Gastrocnemius medialis (tissue), 4 donors: ENCODE measurements around the gene MRPL16. TPM values are rescaled to one million over a fixed set of nuclear protein-coding genes. Genes with fewer than 3 reads are reported as not detected.

Experiments
- ATAC-seq, 2 donors: fragments of 150-250 bp; one replicate each; pipeline ENCODE4 v1.9.1; 2016
- DNase-seq, 2 donors: peaks; one replicate each; pipeline ENCODE4 v3.0.0-alpha.2; 2019
- H3K27ac ChIP-seq, 4 donors: fragments of 200-600 bp; sonication (generic); 1 replicate in 1 of 4; 2 replicates in 3 of 4; pipeline ENCODE4 v1.5.1; 2016 to 2018; ENCODE audit warnings: mild to moderate bottlenecking in 2 of 4, moderate library complexity in 1 of 4
- H3K27me3 ChIP-seq, 3 donors: fragments of 200-600 bp; sonication (generic) in 2 of 3; 1 replicate in 1 of 3; 2 replicates in 2 of 3; pipeline versions ENCODE4 v1.5.1 to v1.6.0; 2016 to 2019; ENCODE audit warnings: mild to moderate bottlenecking in 1 of 3, moderate library complexity in 1 of 3
- H3K36me3 ChIP-seq, 2 donors: fragments of 200-600 bp; sonication (generic) in 1 of 2; one replicate each; pipeline ENCODE4 v1.5.1; 2017 to 2018
- H3K4me1 ChIP-seq, 2 donors: fragments of 200-600 bp; sonication (generic) in 1 of 2; one replicate each; pipeline ENCODE4 v1.5.1; 2016 to 2017; ENCODE audit warnings: mild to moderate bottlenecking in 2 of 2
- H3K4me3 ChIP-seq, 4 donors: fragments of 200-600 bp; sonication (generic) in 3 of 4; 1 replicate in 1 of 4; 2 replicates in 3 of 4; pipeline ENCODE4 v1.5.1; 2016 to 2019; ENCODE audit warnings: mild to moderate bottlenecking in 2 of 4
- H3K9me3 ChIP-seq, 3 donors: fragments of 200-600 bp; sonication (generic) in 2 of 3; 1 replicate in 1 of 3; 2 replicates in 2 of 3; pipeline ENCODE4 v1.5.1; 2016 to 2019
- CTCF ChIP-seq, 5 experiments: fragments of 450-650 bp in 3 of 5; fragments of 200-600 bp in 2 of 5; sonication (generic) in 2 of 5; IDR thresholded peaks in 4 of 5; conservative IDR thresholded peaks in 1 of 5; 1 replicate in 4 of 5; 2 replicates in 1 of 5; pipeline ENCODE4 v1.5.1; 2016 to 2019; ENCODE audit warnings: antibody characterized with exemption in 5 of 5, mild to moderate bottlenecking in 3 of 5, moderate library complexity in 3 of 5
- POLR2A ChIP-seq, 2 donors: fragments of 450-650 bp; IDR thresholded peaks; one replicate each; pipeline ENCODE4 v1.6.1; 2017; ENCODE audit warnings: antibody characterized with exemption in 2 of 2, mild to moderate bottlenecking in 2 of 2, moderate library complexity in 2 of 2
- in situ Hi-C, 4 donors: fragments of 200-750 bp; cut with MboI; loops; one replicate each; pipeline versions ENCODE4 v1.15.0 to v1.8.0; 2017; ENCODE audit warnings: low sequenced_read_pairs in 4 of 4
- intact Hi-C: fragments of 100-400 bp; cut with DNase I; formaldehyde crosslinking; loops from one replicate; pipeline ENCODE4 v1.15.1; 2023; ENCODE audit warnings: low total_unique reads
- total RNA-seq, 4 donors: library from RNA; depleted of rRNA; stranded (reverse); fragments of >200 nt; gene quantifications; one replicate each; pipeline versions ENCODE4 v1.1.0 to v1.2.3, GENCODE V29; 2016

The MRPL16 gene
- total RNA-seq, 4 donors from 2014 or later = 33.7 to 78.2 (median 38.3) TPM

DNA sequence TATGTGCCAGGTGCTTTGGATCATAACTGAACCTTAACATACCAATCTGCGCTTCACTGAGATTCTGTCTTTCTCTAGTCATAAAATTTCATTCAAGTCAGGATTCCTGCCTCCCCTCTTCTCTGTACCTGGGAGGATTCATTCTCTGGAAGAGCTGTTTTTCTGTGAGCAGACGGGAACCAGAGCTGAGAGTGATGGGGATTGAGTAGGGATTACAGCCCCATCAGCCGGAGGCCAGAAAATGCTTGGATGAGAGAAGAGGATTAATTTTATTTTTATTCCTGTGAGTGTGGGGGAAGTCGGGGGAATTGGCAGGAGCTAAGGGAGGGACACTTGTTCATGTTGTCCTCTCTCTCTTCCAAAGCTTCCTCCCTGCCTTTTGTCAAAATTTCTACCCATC, 50.7 kb downstream of the MRPL16 start:
- DNase-seq = no peak
- Histone ChIP-seq H3K4me1 (peaks cover 15 to 40% of the 10 kb centered on the region in 2 donors), H3K27me3 (no peaks in the 10 kb centered on the region), H3K9me3 (no peaks in the 10 kb centered on the region), H3K4me3 (no peak overlapping the region), H3K27ac (peak overlapping the region in 1 of 4 donors; percentile 22), H3K36me3 (no peaks in the 10 kb centered on the region)
- no peak for ATAC-seq
- no peak for TF ChIP-seq POLR2A (IDR thresholded peaks at IDR 0.05)
- TF ChIP-seq CTCF (IDR thresholded peaks at IDR 0.05 in 4 of 5, conservative IDR thresholded peaks at IDR 0.05 in 1 of 5) = no peak
- intact Hi-C loops = loop anchor here (5.0 kb wide), 1 partner anchor 208 kb away; no protein-coding TSS in a partner anchor
- in situ Hi-C loops = loop anchor here in 1 of 4 donors (5.0 kb wide), 1 partner anchor 42 kb away; no protein-coding TSS in a partner anchor

GRCh38 chr11:59758401-59759037, 52.1 kb downstream of the MRPL16 start:
- ATAC-seq (no peak), DNase-seq (no peak)
- Histone ChIP-seq H3K27me3 (no peaks in the 10 kb centered on the region), H3K4me1 (peaks cover 15 to 39% of the 10 kb centered on the region in 2 donors), H3K36me3 (no peaks in the 10 kb centered on the region), H3K4me3 (no peak overlapping the region), H3K9me3 (no peaks in the 10 kb centered on the region), H3K27ac (no peak overlapping the region)
- in situ Hi-C loops = loop anchor here in 1 of 4 donors (5.0 kb wide), 1 partner anchor 44 kb away; no protein-coding TSS in a partner anchor
- TF ChIP-seq POLR2A (IDR thresholded peaks at IDR 0.05) (no peak), CTCF (IDR thresholded peaks at IDR 0.05 in 4 of 5, conservative IDR thresholded peaks at IDR 0.05 in 1 of 5) (no peak)
- intact Hi-C loops = loop anchor here (5.0 kb wide), 1 partner anchor 206 kb away; no protein-coding TSS in a partner anchor

GRCh38 chr11:59756845-59757244, 53.7 kb downstream of the MRPL16 start:
- peak overlapping the region in 3 of 4 donors; percentile 83 to 95 (median 92) for H3K4me3 ChIP-seq
- DNase-seq (peak; percentile 38 to 79), ATAC-seq (peak; percentile 39 to 52)
- H3K36me3 ChIP-seq = no peaks in the 10 kb centered on the region
- peaks cover 15 to 28% of the 10 kb centered on the region in 2 donors for H3K4me1 ChIP-seq
- TF ChIP-seq POLR2A (IDR thresholded peaks at IDR 0.05) (peak in 1 of 2 donors; percentile 19), CTCF (IDR thresholded peaks at IDR 0.05 in 4 of 5, conservative IDR thresholded peaks at IDR 0.05 in 1 of 5) (no peak)
- no peaks in the 10 kb centered on the region for H3K9me3 ChIP-seq
- H3K27me3 ChIP-seq = no peaks in the 10 kb centered on the region
- intact Hi-C loops = loop anchor here (5.0 kb wide), 1 partner anchor 205 kb away; no protein-coding TSS in a partner anchor
- in situ Hi-C loops = loop anchor here in 1 of 4 donors (5.0 kb wide), 1 partner anchor 45 kb away; no protein-coding TSS in a partner anchor
- H3K27ac ChIP-seq = peak overlapping the region; percentile 88 to 95 (median 92)

- Histone ChIP-seq H3K4me3 (peak overlapping the region; percentile 83 to 95 (median 90)), H3K27me3 (no peaks in the 10 kb centered on the region), H3K36me3 (no peaks in the 10 kb centered on the region), H3K4me1 (peaks cover 15 to 24% of the 10 kb centered on the region in 2 donors), H3K9me3 (no peaks in the 10 kb centered on the region), H3K27ac (peak overlapping the region; percentile 88 to 95 (median 92))
- DNase-seq (no peak), ATAC-seq (peak; percentile 14 to 16)
- TF ChIP-seq CTCF (IDR thresholded peaks at IDR 0.05 in 4 of 5, conservative IDR thresholded peaks at IDR 0.05 in 1 of 5) (no peak), POLR2A (IDR thresholded peaks at IDR 0.05) (no peak)
- in situ Hi-C loops (loop anchor here in 1 of 4 donors (5.0 kb wide), 1 partner anchor 46 kb away; no protein-coding TSS in a partner anchor), intact Hi-C loops (loop anchor here (5.0 kb wide), 1 partner anchor 204 kb away; no protein-coding TSS in a partner anchor)
These were observed 54.1 kb downstream of the MRPL16 start for GRCh38 chr11:59756558-59756840.

Other genes starting within 250 kb of the MRPL16 start
- 10 to 100 TPM; 27.4 to 45.2 (median 34.9) TPM for gene OSBP, start 195.0 kb downstream of the MRPL16 start, total RNA-seq
- 10 to 100 TPM; 19.0 to 29.9 (median 26.2) TPM for gene PATL1, start 141.7 kb downstream of the MRPL16 start, total RNA-seq
- not detected for gene OR10V1, start 96.9 kb downstream of the MRPL16 start, total RNA-seq
- 10 to 100 TPM in 2 of 4 donors, 1 to 10 TPM in 2; 8.3 to 23.4 (median 15.8) TPM for gene STX3, start 55.4 kb downstream of the MRPL16 start, total RNA-seq
- gene CBLIF, start 34.7 kb upstream of the MRPL16 start, total RNA-seq = not detected
- not detected for gene TCN1, start 55.7 kb upstream of the MRPL16 start, total RNA-seq
- not detected for gene OOSP3, start 68.0 kb upstream of the MRPL16 start, total RNA-seq
- not detected for gene OOSP1, start 127.7 kb upstream of the MRPL16 start, total RNA-seq
- gene OOSP4A, start 153.3 kb upstream of the MRPL16 start, total RNA-seq = not detected
- gene OOSP4B, start 206.4 kb upstream of the MRPL16 start, total RNA-seq = not detected
- not detected for gene OOSP2, start 229.6 kb upstream of the MRPL16 start, total RNA-seq
- not detected for gene MS4A3, start 245.9 kb upstream of the MRPL16 start, total RNA-seq